Panc1 (cell line): ENCODE measurements around the gene SBF1. TPM values are rescaled to one million over a fixed set of nuclear protein-coding genes. Genes with fewer than 3 reads are reported as not detected.
A peak's percentile ranks its signal among the peaks of the same experiment; 100 is the strongest.

Experiments
- ATAC-seq: fragments of 200-7000 bp; cut with Tn5 transposase; 2 replicates; pipeline ENCODE4 v1.9.1; 2020; ENCODE audit warnings: mild to moderate bottlenecking, moderate library complexity
- BruUV-seq: library from RNA; stranded (reverse); fragments of 400-500 nt; replicated peaks from 2 replicates; lab custom pipeline; 2021; lab: Mats Ljungman, UMichigan
- CTCF ChIA-PET: fragments of 300-600 bp; sonication (Branson Sonifier 250); formaldehyde crosslinking; loops from one replicate; lab custom pipeline; 2022; ENCODE audit warnings: antibody characterized with exemption; lab: Charles Lee
- POLR2A ChIA-PET: fragments of 300-600 bp; sonication (Branson Sonifier 250); formaldehyde crosslinking; loops from one replicate; lab custom pipeline; 2022; ENCODE audit warnings: antibody characterized with exemption; lab: Charles Lee
- DNase-seq: peaks from one replicate; pipeline ENCODE4 v3.0.0-alpha.2; 2010; ENCODE audit warnings: low read depth, low spot score
- H3K27ac ChIP-seq: 2 replicates; pipeline ENCODE4 v1.5.1; 2011; ENCODE audit warnings: mild to moderate bottlenecking, low read length, inconsistent platforms
- H3K27me3 ChIP-seq: fragments of 200-500 bp; sonication (Bioruptor generic); 2 replicates; pipeline ENCODE4 v1.6.0; 2014; ENCODE audit warnings: low read length, inconsistent platforms; ENCODE audit not compliant: control insufficient read depth, insufficient read depth
- H3K36me3 ChIP-seq: fragments of 200-500 bp; sonication (Bioruptor generic); 2 replicates; pipeline ENCODE4 v1.5.1; 2014; ENCODE audit warnings: inconsistent platforms, mild to moderate bottlenecking, low read length, moderate library complexity; ENCODE audit not compliant: control insufficient read depth, insufficient read depth
- H3K4me1 ChIP-seq: 2 replicates; pipeline ENCODE4 v1.5.1; 2011; ENCODE audit warnings: inconsistent platforms, mild to moderate bottlenecking, low read length, moderate library complexity; ENCODE audit not compliant: control insufficient read depth, insufficient read depth
- H3K4me3 ChIP-seq, 2 experiments: 2 replicates each; pipeline ENCODE4 v1.5.1; 2011 to 2012; ENCODE audit warnings: low read depth in 2 of 2, low read length in 2 of 2, mild to moderate bottlenecking in 2 of 2, inconsistent platforms in 1 of 2, moderate library complexity in 1 of 2
- H3K9me3 ChIP-seq: fragments of 200-500 bp; sonication (Bioruptor generic); 2 replicates; pipeline ENCODE4 v1.5.1; 2014; ENCODE audit warnings: low read depth, mild to moderate bottlenecking, inconsistent platforms, low read length, moderate library complexity; ENCODE audit not compliant: control insufficient read depth, insufficient read depth
- POLR2AphosphoS5 ChIP-seq: IDR thresholded peaks from 2 replicates; pipeline ENCODE4 v1.6.1; 2012; ENCODE audit warnings: mild to moderate bottlenecking, low read depth, low read length, moderate library complexity
- SIN3A ChIP-seq: IDR thresholded peaks from 2 replicates; pipeline ENCODE4 v1.6.1; 2012; ENCODE audit warnings: low read depth, mild to moderate bottlenecking, low read length, moderate library complexity, borderline replicate concordance; ENCODE audit not compliant: insufficient read depth
- TCF7L2 ChIP-seq: IDR thresholded peaks from 2 replicates; pipeline ENCODE4 v1.6.1; 2011; ENCODE audit warnings: mild to moderate bottlenecking, low read depth, low read length, inconsistent platforms
- in situ Hi-C: cut with HindIII; loops from 2 replicates; pipeline ENCODE4 v1.10.0; 2016; ENCODE audit warnings: low sequenced_read_pairs, low pct_unique_long_range_greater_than_20kb
- intact Hi-C: fragments of 100-400 bp; cut with micrococcal nuclease; formaldehyde crosslinking; loops from one replicate; pipeline ENCODE4 v1.10.0; 2022; ENCODE audit not compliant: unreplicated experiment
- total RNA-seq: library from RNA; stranded (reverse); gene quantifications from one replicate; pipeline ENCODE4 v1.2.1, GENCODE V29; 2021; ENCODE audit not compliant: unreplicated experiment
- TF ChIP-seq, protein P1 (sequence below), 2 experiments: IDR thresholded peaks; 2 replicates each; pipeline ENCODE4 v1.6.1; 2011 to 2012; ENCODE audit warnings: low read depth in 2 of 2, control low read depth in 1 of 2, low read length in 1 of 2, mild to moderate bottlenecking in 1 of 2, moderate library complexity in 1 of 2; ENCODE audit not compliant: insufficient read depth in 1 of 2
- TF ChIP-seq, protein P2 (sequence below): fragments of 450-650 bp; IDR thresholded peaks from 2 replicates; pipeline ENCODE4 v1.5.1; 2017; ENCODE audit warnings: mild to moderate bottlenecking

The SBF1 gene
- total RNA-seq, 1 experiment from 2014 or later = 59.2 TPM

DNA sequence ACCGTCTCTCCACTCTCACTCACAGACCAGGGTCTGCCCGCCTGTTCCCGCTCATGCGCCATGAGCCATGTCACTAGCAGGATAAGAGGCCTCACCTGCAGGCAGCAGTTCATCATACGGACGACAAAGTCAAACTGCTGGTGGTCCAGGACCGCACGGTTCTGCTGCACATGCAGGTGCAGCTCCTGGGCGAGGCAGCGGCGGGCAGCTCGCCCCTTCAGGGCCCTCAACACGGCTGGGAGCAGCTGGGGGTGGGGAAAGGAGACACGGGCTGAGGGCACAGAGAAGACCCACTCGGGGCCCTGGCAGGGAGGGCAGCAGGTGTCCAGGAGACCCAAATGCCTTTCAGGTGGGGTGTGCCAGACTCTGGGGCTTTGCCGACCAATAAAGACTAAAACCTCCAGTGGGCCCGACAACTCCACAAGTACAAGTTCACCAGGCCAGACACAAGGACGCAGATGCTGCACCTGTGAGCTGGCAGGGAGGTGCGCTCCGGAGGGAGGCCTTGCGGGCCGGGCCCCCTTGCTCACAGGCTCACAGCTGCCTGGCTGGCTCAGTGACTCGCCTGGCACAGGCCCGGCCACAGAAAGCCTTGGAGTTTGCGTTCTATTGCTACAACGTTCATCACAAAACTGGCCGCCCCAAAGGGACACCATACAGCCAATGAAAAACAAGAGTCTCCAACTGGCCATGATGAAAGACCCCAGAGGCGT, 11.5 kb downstream of the SBF1 start:
- no peaks in the 10 kb centered on the region for H3K27me3 ChIP-seq
- ChIA-PET CTCF (no interaction called here), POLR2A (no interaction called here)
- H3K9me3 ChIP-seq = no peaks in the 10 kb centered on the region
- DNase-seq (no peak), ATAC-seq (no peak)
- in situ Hi-C loops = no loop called here
- peaks cover 5% of the 10 kb centered on the region; the same call in 1 of the 2 replicates for H3K36me3 ChIP-seq
- TF ChIP-seq, protein P1, sequence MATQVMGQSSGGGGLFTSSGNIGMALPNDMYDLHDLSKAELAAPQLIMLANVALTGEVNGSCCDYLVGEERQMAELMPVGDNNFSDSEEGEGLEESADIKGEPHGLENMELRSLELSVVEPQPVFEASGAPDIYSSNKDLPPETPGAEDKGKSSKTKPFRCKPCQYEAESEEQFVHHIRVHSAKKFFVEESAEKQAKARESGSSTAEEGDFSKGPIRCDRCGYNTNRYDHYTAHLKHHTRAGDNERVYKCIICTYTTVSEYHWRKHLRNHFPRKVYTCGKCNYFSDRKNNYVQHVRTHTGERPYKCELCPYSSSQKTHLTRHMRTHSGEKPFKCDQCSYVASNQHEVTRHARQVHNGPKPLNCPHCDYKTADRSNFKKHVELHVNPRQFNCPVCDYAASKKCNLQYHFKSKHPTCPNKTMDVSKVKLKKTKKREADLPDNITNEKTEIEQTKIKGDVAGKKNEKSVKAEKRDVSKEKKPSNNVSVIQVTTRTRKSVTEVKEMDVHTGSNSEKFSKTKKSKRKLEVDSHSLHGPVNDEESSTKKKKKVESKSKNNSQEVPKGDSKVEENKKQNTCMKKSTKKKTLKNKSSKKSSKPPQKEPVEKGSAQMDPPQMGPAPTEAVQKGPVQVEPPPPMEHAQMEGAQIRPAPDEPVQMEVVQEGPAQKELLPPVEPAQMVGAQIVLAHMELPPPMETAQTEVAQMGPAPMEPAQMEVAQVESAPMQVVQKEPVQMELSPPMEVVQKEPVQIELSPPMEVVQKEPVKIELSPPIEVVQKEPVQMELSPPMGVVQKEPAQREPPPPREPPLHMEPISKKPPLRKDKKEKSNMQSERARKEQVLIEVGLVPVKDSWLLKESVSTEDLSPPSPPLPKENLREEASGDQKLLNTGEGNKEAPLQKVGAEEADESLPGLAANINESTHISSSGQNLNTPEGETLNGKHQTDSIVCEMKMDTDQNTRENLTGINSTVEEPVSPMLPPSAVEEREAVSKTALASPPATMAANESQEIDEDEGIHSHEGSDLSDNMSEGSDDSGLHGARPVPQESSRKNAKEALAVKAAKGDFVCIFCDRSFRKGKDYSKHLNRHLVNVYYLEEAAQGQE (IDR thresholded peaks at IDR 0.05; ENCODE audit: insufficient read depth in 1 of 2, low read depth in 2 of 2, low read length in 1 of 2) = no peak
- TF ChIP-seq TCF7L2 (no peak), SIN3A (no peak), POLR2AphosphoS5 (no peak)
- TF ChIP-seq, protein P2, sequence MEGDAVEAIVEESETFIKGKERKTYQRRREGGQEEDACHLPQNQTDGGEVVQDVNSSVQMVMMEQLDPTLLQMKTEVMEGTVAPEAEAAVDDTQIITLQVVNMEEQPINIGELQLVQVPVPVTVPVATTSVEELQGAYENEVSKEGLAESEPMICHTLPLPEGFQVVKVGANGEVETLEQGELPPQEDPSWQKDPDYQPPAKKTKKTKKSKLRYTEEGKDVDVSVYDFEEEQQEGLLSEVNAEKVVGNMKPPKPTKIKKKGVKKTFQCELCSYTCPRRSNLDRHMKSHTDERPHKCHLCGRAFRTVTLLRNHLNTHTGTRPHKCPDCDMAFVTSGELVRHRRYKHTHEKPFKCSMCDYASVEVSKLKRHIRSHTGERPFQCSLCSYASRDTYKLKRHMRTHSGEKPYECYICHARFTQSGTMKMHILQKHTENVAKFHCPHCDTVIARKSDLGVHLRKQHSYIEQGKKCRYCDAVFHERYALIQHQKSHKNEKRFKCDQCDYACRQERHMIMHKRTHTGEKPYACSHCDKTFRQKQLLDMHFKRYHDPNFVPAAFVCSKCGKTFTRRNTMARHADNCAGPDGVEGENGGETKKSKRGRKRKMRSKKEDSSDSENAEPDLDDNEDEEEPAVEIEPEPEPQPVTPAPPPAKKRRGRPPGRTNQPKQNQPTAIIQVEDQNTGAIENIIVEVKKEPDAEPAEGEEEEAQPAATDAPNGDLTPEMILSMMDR = no peak
- intact Hi-C loops = no loop called here
- no TSS peak for BruUV-seq
- no peak overlapping the region for H3K4me3 ChIP-seq
- H3K4me1 ChIP-seq = no peaks in the 10 kb centered on the region
- no peak overlapping the region for H3K27ac ChIP-seq

DNA sequence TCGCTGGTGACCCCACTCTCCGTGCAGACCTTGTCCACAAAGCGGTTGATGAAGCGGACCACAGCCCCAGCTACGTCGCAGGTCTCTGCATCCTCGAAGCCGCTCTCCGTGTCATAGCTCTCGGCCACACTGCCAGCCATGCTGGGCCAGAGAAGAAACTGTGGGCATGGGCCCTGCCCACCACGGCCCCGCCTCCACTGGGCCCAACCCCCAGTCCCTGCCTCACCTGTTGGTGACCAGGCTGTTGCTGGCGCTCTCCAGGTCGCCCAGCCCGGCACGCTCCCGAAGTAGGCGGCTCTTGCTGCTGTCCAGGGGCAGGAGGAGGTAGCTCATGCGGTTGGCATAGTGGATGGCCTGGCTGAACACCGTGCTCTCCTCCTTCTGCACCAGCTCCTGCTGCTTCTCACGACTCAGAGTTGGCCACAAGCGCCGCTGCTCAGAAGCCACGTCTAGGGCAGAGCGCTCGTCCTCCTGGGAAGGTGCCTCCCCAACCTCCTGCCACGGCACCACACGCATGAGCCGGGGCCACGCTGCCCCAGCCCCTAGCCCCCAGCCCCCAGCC, 12.8 kb downstream of the SBF1 start:
- CTCF ChIA-PET = no interaction called here
- POLR2A ChIA-PET = no interaction called here
- intact Hi-C loops (no loop called here), in situ Hi-C loops (no loop called here)
- H3K27ac ChIP-seq = no peak overlapping the region
- DNase-seq (no peak), ATAC-seq (0 out of 2 replicates have a peak, but pooled peaks have one; percentile 29)
- no TSS peak for BruUV-seq
- no peak overlapping the region for H3K4me3 ChIP-seq
- no peaks in the 10 kb centered on the region for H3K9me3 ChIP-seq
- TF ChIP-seq POLR2AphosphoS5 (no peak), TCF7L2 (no peak), SIN3A (no peak)
- TF ChIP-seq, protein P2 = no peak
- TF ChIP-seq, protein P1 (IDR thresholded peaks at IDR 0.05; ENCODE audit: insufficient read depth in 1 of 2, low read depth in 2 of 2, low read length in 1 of 2) = no peak
- H3K4me1 ChIP-seq = no peaks in the 10 kb centered on the region
- H3K27me3 ChIP-seq = no peaks in the 10 kb centered on the region
- peaks cover 5% of the 10 kb centered on the region; the same call in 1 of the 2 replicates for H3K36me3 ChIP-seq
